K562 (cell line): ENCODE data around the gene PARD6B. TPM values are rescaled to one million over a fixed set of nuclear protein-coding genes. Genes with fewer than 3 reads are reported as not detected.
A peak's percentile ranks its signal among the peaks of the same experiment; 100 is the strongest.

Experiments used
- ATF6 ChIP-seq: sonication (generic); formaldehyde crosslinking; IDR thresholded peaks from 2 replicates; pipeline ENCODE4 v1.4.0; 2020; ENCODE audit warnings: mild to moderate bottlenecking, missing genetic modification reagents
- CBFB ChIP-seq: sonication (generic); formaldehyde crosslinking; IDR thresholded peaks from 2 replicates; pipeline ENCODE4 v1.4.0; 2020; ENCODE audit warnings: mild to moderate bottlenecking, missing genetic modification reagents
- CTCF ChIP-seq, 3 experiments: IDR thresholded peaks in 2 of 3; conservative IDR thresholded peaks in 1 of 3; 2 replicates each; pipeline ENCODE4 v1.5.1; 2011 to 2012; ENCODE audit warnings: low read length in 3 of 3, mild to moderate bottlenecking in 3 of 3, control low read depth in 2 of 3, improper control_type of control experiment in 1 of 3, inconsistent platforms in 1 of 3, low read depth in 1 of 3, mixed read lengths in 1 of 3, moderate library complexity in 1 of 3; ENCODE audit not compliant: insufficient read depth in 2 of 3
- DEAF1 ChIP-seq: fragments of 450-650 bp; formaldehyde crosslinking; IDR thresholded peaks from 2 replicates; pipeline ENCODE4 v1.4.0; 2020; ENCODE audit warnings: mild to moderate bottlenecking, moderate library complexity
- ELF1 ChIP-seq: fragments of 200-800 bp; sonication (Bioruptor generic); IDR thresholded peaks from 2 replicates; pipeline ENCODE4 v1.6.1; 2016; ENCODE audit warnings: missing genetic modification characterization, missing compliant biosample characterization
- ETV5 ChIP-seq: sonication (generic); formaldehyde crosslinking; IDR thresholded peaks from 2 replicates; pipeline ENCODE4 v1.4.0; 2020; ENCODE audit warnings: low read depth, mild to moderate bottlenecking, missing genetic modification reagents
- FIP1L1 ChIP-seq: fragments of 200-400 bp; formaldehyde crosslinking; IDR thresholded peaks from 2 replicates; pipeline ENCODE4 v1.6.1; 2018; ENCODE audit warnings: mild to moderate bottlenecking, low read depth, low read length; ENCODE audit not compliant: poor library complexity, severe bottlenecking
- MBD2 ChIP-seq: sonication (generic); IDR thresholded peaks from 2 replicates; pipeline ENCODE4 v1.6.1; 2016; ENCODE audit warnings: low read depth, borderline replicate concordance
- MXD1 ChIP-seq: fragments of 250-450 bp; sonication (Bioruptor Pico); IDR thresholded peaks from 2 replicates; pipeline ENCODE4 v1.8.0; 2021; ENCODE audit warnings: borderline replicate concordance, mild to moderate bottlenecking, moderate library complexity; ENCODE audit not compliant: poor library complexity, severe bottlenecking
- NFATC3 ChIP-seq: fragments of 450-650 bp; IDR thresholded peaks from 2 replicates; pipeline ENCODE4 v1.6.1; 2017; ENCODE audit warnings: mild to moderate bottlenecking
- NFRKB ChIP-seq: fragments of 450-650 bp; IDR thresholded peaks from 2 replicates; pipeline ENCODE4 v1.6.1; 2016; ENCODE audit warnings: low read depth
- RBM17 ChIP-seq: fragments of 200-400 bp; formaldehyde crosslinking; IDR thresholded peaks from 2 replicates; pipeline ENCODE4 v1.6.1; 2017; ENCODE audit warnings: low read depth, mild to moderate bottlenecking, low read length, borderline replicate concordance
- SMC3 ChIP-seq: conservative IDR thresholded peaks from 2 replicates; pipeline ENCODE4 v1.6.1; 2011; ENCODE audit warnings: low read depth, low read length, improper control_type of control experiment; ENCODE audit not compliant: insufficient read depth
- ZFP91 ChIP-seq: sonication (generic); formaldehyde crosslinking; IDR thresholded peaks from 2 replicates; pipeline ENCODE4 v1.8.0; 2022; ENCODE audit warnings: mild to moderate bottlenecking, missing genetic modification reagents
- ZNF280B ChIP-seq: fragments of 250-450 bp; sonication (Bioruptor Pico); IDR thresholded peaks from 2 replicates; pipeline ENCODE4 v1.5.1; 2021; ENCODE audit warnings: mild to moderate bottlenecking
- ZNF431 ChIP-seq: sonication (generic); formaldehyde crosslinking; IDR thresholded peaks from 2 replicates; pipeline ENCODE4 v1.8.0; 2022; ENCODE audit warnings: mild to moderate bottlenecking, missing genetic modification reagents
- ZNF696 ChIP-seq: fragments of 250-450 bp; sonication (Bioruptor Pico); conservative IDR thresholded peaks from 2 replicates; pipeline ENCODE4 v1.4.0; 2020; ENCODE audit warnings: mild to moderate bottlenecking, moderate library complexity
- polyA plus RNA-seq, 8 experiments: library from polyadenylated mRNA; depleted of rRNA in 4 of 8; stranded (reverse) in 5 of 8; unstranded in 3 of 8; fragments of >200 nt; fragmentation: Nextera tagmentation in 2 of 8; fragmentation: Illumina TruSeq in 1 of 8; extraction: Ambion mirVana in 2 of 8; extraction: Trizol in 1 of 8; gene quantifications; 2 replicates each; pipeline versions ENCODE4 v1.2.1 to v1.2.3, GENCODE V29; 2011 to 2014; ENCODE audit warnings: inconsistent platforms in 1 of 8, missing spikeins in 1 of 8
- total RNA-seq, 7 experiments: library from RNA; depleted of rRNA in 6 of 7; stranded (reverse); fragments of >200 nt in 6 of 7; fragmentation: Illumina TruSeq in 2 of 7; extraction: Trizol in 2 of 7; gene quantifications; 2 replicates each; pipeline versions ENCODE4 v1.2.1 to v1.2.3, GENCODE V29; 2011 to 2021; ENCODE audit warnings: low replicate concordance in 1 of 7

Gene PARD6B
- total and polyA plus RNA-seq, 9 of the 15 experiments (the other 6 are each of a cell fraction or from before 2014, with no cell fraction given), result 1.7 to 12.3 (median 5.5) TPM

GRCh38 chr20:50744143-50744792 lies 12.9 kb downstream of the PARD6B start (continued):
- TF ChIP-seq MXD1 (CRISPR knock-in tag), result no peak
- no peak for TF ChIP-seq ZFP91 (CRISPR knock-in tag)
- peak; percentile 43 to 74 (median 57); a peak in 5 of 6 replicates for TF ChIP-seq CTCF (IDR thresholded peaks at IDR 0.05 in 2 of 3, conservative IDR thresholded peaks at IDR 0.05 in 1 of 3; ENCODE audit: insufficient read depth in 2 of 3, low read depth in 1 of 3, low read length in 3 of 3)
- no peak for TF ChIP-seq NFRKB
- no peak for TF ChIP-seq ATF6 (CRISPR knock-in tag)
- no peak for TF ChIP-seq ELF1
- TF ChIP-seq MBD2, result peak; percentile 41; the same call in 1 of the 2 replicates
- TF ChIP-seq ZNF696 (CRISPR knock-in tag), result no peak
- TF ChIP-seq FIP1L1, result no peak
- TF ChIP-seq ETV5 (CRISPR knock-in tag), result 0 out of 2 replicates have a peak, but pooled peaks have one; percentile 28
- TF ChIP-seq ZNF431 (CRISPR knock-in tag), result no peak
- TF ChIP-seq DEAF1 (CRISPR knock-in tag), result peak; percentile 49; the same call in 1 of the 2 replicates
- no peak for TF ChIP-seq ZNF280B
- no peak for TF ChIP-seq RBM17
- TF ChIP-seq NFATC3, result no peak
- no peak for TF ChIP-seq CBFB (CRISPR knock-in tag)
- 0 out of 2 replicates have a peak, but pooled peaks have one; percentile 7 for TF ChIP-seq SMC3
